Endothelial cell of umbilical vein (primary cell): ENCODE measurements around the gene SPNS2. TPM values are rescaled to one million over a fixed set of nuclear protein-coding genes. Genes with fewer than 3 reads are reported as not detected.

Experiments
- BruUV-seq: library from RNA; stranded (reverse); fragments of 400-500 nt; replicated peaks from 2 replicates; lab custom pipeline; 2021; lab: Mats Ljungman, UMichigan
- CTCF ChIA-PET: fragments of 300-600, 350-600 bp; sonication (Branson Sonifier 250); formaldehyde crosslinking; loops from one replicate; lab custom pipeline; 2021; ENCODE audit warnings: antibody characterized with exemption, inconsistent platforms; lab: Charles Lee
- POLR2A ChIA-PET: fragments of 300-600, 350-600 bp; sonication (Branson Sonifier 250); formaldehyde crosslinking; loops from one replicate; lab custom pipeline; 2021; ENCODE audit warnings: antibody characterized with exemption, inconsistent platforms; lab: Charles Lee
- DNase-seq: peaks from one replicate; pipeline ENCODE4 v3.0.0-alpha.2; 2011; ENCODE audit warnings: low read depth, low spot score
- FAIRE-seq: peaks from 2 replicates; lab custom pipeline; 2011; peaks lifted over from hg19 to GRCh38; lab: Jason Lieb, UNC
- H2AFZ ChIP-seq: 2 replicates; pipeline ENCODE4 v1.6.0; 2012; ENCODE audit warnings: low read depth, low read length, control low read depth, inconsistent platforms
- H3K27ac ChIP-seq: 2 replicates; pipeline ENCODE4 v1.5.1; 2011; ENCODE audit warnings: low read depth, mild to moderate bottlenecking, control low read depth, low read length, moderate library complexity; ENCODE audit not compliant: insufficient read depth
- H3K27me3 ChIP-seq, 2 experiments: 2 replicates each; pipeline versions ENCODE4 v1.6.0 to v1.6.1; 2011; ENCODE audit warnings: low read length in 2 of 2, mixed read lengths in 1 of 2; ENCODE audit not compliant: control insufficient read depth in 2 of 2, insufficient read depth in 2 of 2
- H3K36me3 ChIP-seq, 2 experiments: 2 replicates in 1 of 2; 3 replicates in 1 of 2; pipeline ENCODE4 v1.5.1; 2011; ENCODE audit warnings: low read length in 2 of 2, mild to moderate bottlenecking in 1 of 2, moderate library complexity in 1 of 2; ENCODE audit not compliant: control insufficient read depth in 2 of 2, insufficient read depth in 2 of 2; ENCODE audit errors: extremely low read depth in 1 of 2
- H3K4me1 ChIP-seq: 3 replicates; pipeline ENCODE4 v1.5.1; 2011; ENCODE audit warnings: mild to moderate bottlenecking, low read length; ENCODE audit not compliant: control insufficient read depth, insufficient read depth; ENCODE audit errors: extremely low read depth
- H3K4me2 ChIP-seq: 2 replicates; pipeline ENCODE4 v1.6.1; 2011; ENCODE audit warnings: low read length, control low read depth, mixed read lengths; ENCODE audit not compliant: insufficient read depth
- H3K4me3 ChIP-seq, 3 experiments: fragments of 200-600 bp in 1 of 3; sonication (generic), shearing (Covaris generic) in 1 of 3; replicated peaks in 1 of 3; 2 replicates each; pipeline ENCODE4 v1.5.1; 2011 to 2016; ENCODE audit warnings: control low read depth in 3 of 3, low read length in 3 of 3, mild to moderate bottlenecking in 2 of 3, inconsistent platforms in 1 of 3, low read depth in 1 of 3, moderate library complexity in 1 of 3; ENCODE audit not compliant: insufficient read depth in 1 of 3
- H3K79me2 ChIP-seq: 2 replicates; pipeline ENCODE4 v1.6.0; 2012; ENCODE audit warnings: low read length, inconsistent platforms; ENCODE audit not compliant: control insufficient read depth, insufficient read depth
- H3K9ac ChIP-seq: replicated peaks from 2 replicates; pipeline ENCODE3; 2011; ENCODE audit warnings: low read length, control low read depth; ENCODE audit not compliant: insufficient read depth; ENCODE audit errors: extremely low read depth
- H3K9me1 ChIP-seq: replicated peaks from 3 replicates; pipeline ENCODE4 v1.6.0; 2011; ENCODE audit warnings: mild to moderate bottlenecking, low read length; ENCODE audit not compliant: control insufficient read depth, insufficient read depth; ENCODE audit errors: extremely low read depth
- H3K9me3 ChIP-seq: replicated peaks from 2 replicates; pipeline ENCODE4 v1.5.1; 2012; ENCODE audit warnings: low read length, inconsistent platforms; ENCODE audit not compliant: control insufficient read depth, insufficient read depth
- H4K20me1 ChIP-seq: replicated peaks from 2 replicates; pipeline ENCODE3; 2011; ENCODE audit warnings: mild to moderate bottlenecking, low read length; ENCODE audit not compliant: control insufficient read depth, insufficient read depth; ENCODE audit errors: extremely low read depth
- CTCF ChIP-seq, 2 donors: IDR thresholded peaks; 1 replicate in 1 of 2; 2 replicates in 1 of 2; pipeline ENCODE4 v1.5.1; 2011; ENCODE audit warnings: low read length in 2 of 2, mild to moderate bottlenecking in 2 of 2, moderate library complexity in 2 of 2, control low read depth in 1 of 2, inconsistent platforms in 1 of 2, low read depth in 1 of 2; ENCODE audit not compliant: insufficient read depth in 1 of 2; ENCODE audit errors: extremely low read depth in 1 of 2
- EZH2 ChIP-seq: IDR thresholded peaks from 2 replicates; pipeline ENCODE4 v1.6.1; 2012; ENCODE audit warnings: borderline replicate concordance, low read depth, mild to moderate bottlenecking, moderate library complexity, low read length, inconsistent platforms; ENCODE audit not compliant: severe bottlenecking
- FOS ChIP-seq: IDR thresholded peaks from 2 replicates; pipeline ENCODE4 v1.6.1; 2011; ENCODE audit warnings: mild to moderate bottlenecking, low read length, moderate library complexity, borderline replicate concordance; ENCODE audit not compliant: insufficient read depth
- GATA2 ChIP-seq: IDR thresholded peaks from 2 replicates; pipeline ENCODE4 v1.7.0; 2011; ENCODE audit warnings: low read depth, mild to moderate bottlenecking, moderate library complexity, mixed read lengths, low read length; ENCODE audit not compliant: insufficient read length, insufficient read depth
- JUN ChIP-seq: IDR thresholded peaks from 2 replicates; pipeline ENCODE4 v1.6.1; 2011; ENCODE audit warnings: borderline replicate concordance, low read depth; ENCODE audit not compliant: insufficient read length, insufficient read depth
- MYC ChIP-seq: IDR thresholded peaks from one replicate; pipeline ENCODE4 v1.6.1; 2011; ENCODE audit warnings: mild to moderate bottlenecking, low read depth, low read length
- POLR2A ChIP-seq: IDR thresholded peaks from 2 replicates; pipeline ENCODE4 v1.6.1; 2012; ENCODE audit warnings: low read depth, mild to moderate bottlenecking, control low read depth, low read length
- POLR2AphosphoS5 ChIP-seq: IDR thresholded peaks from 2 replicates; pipeline ENCODE4 v1.6.1; 2012; ENCODE audit warnings: low read depth, mild to moderate bottlenecking, control low read depth, low read length, moderate library complexity; ENCODE audit not compliant: insufficient read depth
- dilution Hi-C: fragments of 300-500 bp; cut with MboI; formaldehyde crosslinking; loops from one replicate; pipeline ENCODE4 v1.15.0; 2019; ENCODE audit warnings: low sequenced_read_pairs; ENCODE audit not compliant: extremely low pct_ligation_motif_present
- intact Hi-C: fragments of 100-400 bp; cut with micrococcal nuclease; formaldehyde crosslinking; loops from one replicate; pipeline ENCODE4 v1.10.0; 2022
- polyA plus RNA-seq, 4 experiments: library from polyadenylated mRNA; depleted of rRNA in 3 of 4; stranded (reverse) in 3 of 4; unstranded in 1 of 4; fragments of >200 nt; gene quantifications; 2 replicates each; pipeline versions ENCODE4 v1.2.1 to v1.2.3, GENCODE V29; 2011 to 2012; ENCODE audit warnings: missing spikeins in 1 of 4
- total RNA-seq: library from RNA; stranded (reverse); gene quantifications from 2 replicates; pipeline ENCODE4 v1.2.3, GENCODE V29; 2021
- TF ChIP-seq, protein P1 (sequence below): IDR thresholded peaks from 2 replicates; pipeline ENCODE4 v1.6.1; 2011; ENCODE audit not compliant: insufficient read depth, insufficient read length

The SPNS2 gene
- total and polyA plus RNA-seq, 2 donors (not counting 3 experiments of a cell fraction or from before 2014, with no cell fraction given): 70.2 to 77.3 TPM

DNA sequence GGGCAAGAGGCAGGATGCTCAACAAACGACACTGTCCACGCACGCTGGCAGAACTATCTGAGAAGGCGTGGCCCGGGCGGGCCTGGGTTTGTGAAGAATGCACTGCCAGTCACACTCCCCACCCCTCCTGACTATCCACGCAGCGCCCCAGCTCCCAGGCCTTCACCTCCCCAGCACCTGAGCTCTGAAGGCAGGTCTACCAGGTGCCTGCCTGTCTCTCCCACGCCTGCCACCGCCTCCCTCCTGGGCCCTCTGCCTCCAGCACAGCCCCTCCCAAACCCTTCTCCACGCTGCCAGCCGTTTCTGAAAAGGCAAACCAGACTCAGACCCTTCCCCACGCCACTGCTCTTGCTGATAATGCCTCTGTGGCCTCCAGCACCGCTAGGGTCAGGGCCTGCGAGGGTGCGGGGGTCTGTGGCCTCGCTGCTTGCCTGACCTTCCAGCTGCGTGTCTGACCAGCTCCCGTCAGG, 44.9 kb downstream of the SPNS2 start:
- H3K9ac ChIP-seq: no peak overlapping the region
- FAIRE-seq: no peak
- no TSS peak for BruUV-seq
- no peaks in the 10 kb centered on the region for H3K79me2 ChIP-seq
- no peak for DNase-seq
- no peak overlapping the region for H3K27ac ChIP-seq
- CTCF ChIA-PET: interaction anchor here (1.2 to 4.0 kb wide), 2 partner anchors 11 to 23 kb away, joined by 4 to 9 read pairs; partner anchors contain the start of gene MYBBP1A
- TF ChIP-seq POLR2A (no peak), CTCF (IDR thresholded peaks at IDR 0.05; ENCODE audit: extremely low read depth in 1 of 2, insufficient read depth in 1 of 2, low read depth in 1 of 2, low read length in 2 of 2) (no peak), JUN (no peak), POLR2AphosphoS5 (no peak), FOS (no peak), EZH2 (no peak), GATA2 (no peak), MYC (no peak)
- TF ChIP-seq, protein P1, sequence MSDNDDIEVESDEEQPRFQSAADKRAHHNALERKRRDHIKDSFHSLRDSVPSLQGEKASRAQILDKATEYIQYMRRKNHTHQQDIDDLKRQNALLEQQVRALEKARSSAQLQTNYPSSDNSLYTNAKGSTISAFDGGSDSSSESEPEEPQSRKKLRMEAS: no peak
- POLR2A ChIA-PET: interaction anchor here (0.6 kb wide), 1 partner anchor 82 kb away, joined by 8 read pairs; no protein-coding TSS in a partner anchor
- no peaks in the 10 kb centered on the region for H3K9me3 ChIP-seq
- no peak overlapping the region for H2AFZ ChIP-seq
- peaks cover 7 to 24% of the 10 kb centered on the region in 2 experiments for H3K36me3 ChIP-seq
- no peaks in the 10 kb centered on the region for H3K27me3 ChIP-seq
- no peaks in the 10 kb centered on the region for H4K20me1 ChIP-seq
- dilution Hi-C loops: no loop called here
- no peaks in the 10 kb centered on the region for H3K9me1 ChIP-seq
- H3K4me3 ChIP-seq: no peak overlapping the region
- peaks cover 19% of the 10 kb centered on the region for H3K4me1 ChIP-seq
- intact Hi-C loops: no loop called here
- H3K4me2 ChIP-seq: no peak overlapping the region
